RWPE2 (cell line): Measurements from ENCODE around the gene RALGPS2.

Experiments used
- ATAC-seq: fragments of 200-7000 bp; cut with Tn5 transposase; 3 replicates; pipeline ENCODE4 v1.9.1; 2021; ENCODE audit warnings: low read depth
- DNase-seq: peaks from one replicate; pipeline ENCODE4 v3.0.0-alpha.2; 2020; ENCODE audit warnings: low spot score
- H3K27ac ChIP-seq: fragments of 450-650 bp; 2 replicates; pipeline ENCODE4 v1.5.1; 2017; ENCODE audit warnings: mild to moderate bottlenecking; ENCODE audit not compliant: poor library complexity, severe bottlenecking
- H3K27me3 ChIP-seq: fragments of 250-450 bp; sonication (Bioruptor Pico); 2 replicates; pipeline ENCODE4 v1.5.1; 2021; ENCODE audit warnings: mild to moderate bottlenecking, moderate library complexity; ENCODE audit not compliant: insufficient read depth, poor library complexity, severe bottlenecking
- H3K36me3 ChIP-seq: fragments of 250-450 bp; sonication (Bioruptor Pico); 2 replicates; pipeline ENCODE4 v1.5.1; 2020; ENCODE audit warnings: low read depth, mild to moderate bottlenecking, moderate library complexity
- H3K4me1 ChIP-seq: fragments of 250-450 bp; sonication (Bioruptor Pico); 2 replicates; pipeline ENCODE4 v1.5.1; 2021; ENCODE audit warnings: mild to moderate bottlenecking, moderate library complexity; ENCODE audit not compliant: insufficient read depth, poor library complexity, severe bottlenecking
- H3K4me3 ChIP-seq: fragments of 250-450 bp; sonication (Bioruptor Pico); 2 replicates; pipeline ENCODE4 v1.5.1; 2021; ENCODE audit warnings: mild to moderate bottlenecking, moderate library complexity; ENCODE audit not compliant: severe bottlenecking
- H3K9me3 ChIP-seq: fragments of 250-450 bp; sonication (Bioruptor Pico); 2 replicates; pipeline ENCODE4 v1.5.1; 2021; ENCODE audit warnings: mild to moderate bottlenecking, moderate library complexity; ENCODE audit not compliant: severe bottlenecking
- CTCF ChIP-seq: fragments of 450-650 bp; IDR thresholded peaks from one replicate; pipeline ENCODE4 v1.5.1; 2017; ENCODE audit warnings: mild to moderate bottlenecking, moderate library complexity; ENCODE audit not compliant: poor library complexity, severe bottlenecking

Gene RALGPS2

GRCh38 chr1:178918308-178918707, 193.3 kb downstream of the RALGPS2 start:
- no peak overlapping the region for H3K4me3 ChIP-seq
- H3K27me3 ChIP-seq: no peaks in the 10 kb centered on the region
- no peak overlapping the region for H3K27ac ChIP-seq
- H3K9me3 ChIP-seq: no peaks in the 10 kb centered on the region
- no peaks in the 10 kb centered on the region for H3K4me1 ChIP-seq
- ATAC-seq (no peak), DNase-seq (no peak)
- no peaks in the 10 kb centered on the region for H3K36me3 ChIP-seq
- TF ChIP-seq CTCF: no peak

GRCh38 chr1:178918955-178919354, 193.9 kb downstream of the RALGPS2 start:
- no peak for DNase-seq
- no peaks in the 10 kb centered on the region for H3K9me3 ChIP-seq
- no peaks in the 10 kb centered on the region for H3K36me3 ChIP-seq
- no peaks in the 10 kb centered on the region for H3K4me1 ChIP-seq
- no peak for ATAC-seq
- TF ChIP-seq CTCF: no peak
- H3K4me3 ChIP-seq: no peak overlapping the region
- no peak overlapping the region for H3K27ac ChIP-seq
- H3K27me3 ChIP-seq: no peaks in the 10 kb centered on the region

GRCh38 chr1:178919581-178919980, 194.5 kb downstream of the RALGPS2 start:
- no peak for TF ChIP-seq CTCF
- Histone ChIP-seq H3K4me3 (no peak overlapping the region), H3K27me3 (no peaks in the 10 kb centered on the region), H3K9me3 (no peaks in the 10 kb centered on the region), H3K27ac (no peak overlapping the region), H3K36me3 (no peaks in the 10 kb centered on the region), H3K4me1 (no peaks in the 10 kb centered on the region)
- no peak for ATAC-seq
- no peak for DNase-seq

DNA sequence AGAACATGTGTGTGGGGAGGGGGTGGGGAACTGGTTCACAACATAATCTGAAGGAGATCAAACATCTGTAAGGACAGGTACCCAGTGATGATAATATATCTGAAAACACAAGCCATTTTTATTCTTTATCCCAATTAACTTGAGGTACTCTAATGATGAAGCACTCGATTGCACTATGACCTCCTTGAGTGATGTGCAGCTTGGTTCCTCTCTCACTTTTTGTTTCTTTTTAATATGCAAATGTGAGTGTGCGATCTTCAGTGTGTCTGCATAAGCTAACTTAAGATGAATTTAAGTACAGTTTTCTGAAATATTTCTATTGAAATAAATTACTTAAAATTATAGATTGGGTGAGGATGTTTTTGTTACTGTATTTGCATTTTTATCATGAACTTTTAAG, 196.5 kb downstream of the RALGPS2 start:
- Histone ChIP-seq H3K4me3 (no peak overlapping the region), H3K36me3 (no peaks in the 10 kb centered on the region), H3K27me3 (no peaks in the 10 kb centered on the region), H3K27ac (no peak overlapping the region), H3K9me3 (no peaks in the 10 kb centered on the region), H3K4me1 (no peaks in the 10 kb centered on the region)
- DNase-seq: no peak
- no peak for ATAC-seq
- no peak for TF ChIP-seq CTCF

GRCh38 chr1:178923512-178923911, 198.5 kb downstream of the RALGPS2 start:
- TF ChIP-seq CTCF: no peak
- H3K9me3 ChIP-seq: no peaks in the 10 kb centered on the region
- H3K27ac ChIP-seq: no peak overlapping the region
- no peak overlapping the region for H3K4me3 ChIP-seq
- H3K27me3 ChIP-seq: no peaks in the 10 kb centered on the region
- no peaks in the 10 kb centered on the region for H3K4me1 ChIP-seq
- ATAC-seq (no peak), DNase-seq (no peak)
- no peaks in the 10 kb centered on the region for H3K36me3 ChIP-seq
